DND-41 (cell line): ENCODE results near the gene DCHS1.

ENCODE experiments used
- CTCF ChIP-seq: IDR thresholded peaks from 2 replicates; pipeline ENCODE4 v1.5.1; 2012; ENCODE audit warnings: borderline replicate concordance, low read length, moderate library complexity, mild to moderate bottlenecking; ENCODE audit not compliant: poor library complexity, severe bottlenecking; ENCODE audit errors: extremely low read depth
- EZH2 ChIP-seq: IDR thresholded peaks from 3 replicates; pipeline ENCODE4 v1.6.1; 2012; ENCODE audit warnings: borderline replicate concordance, low read depth, mild to moderate bottlenecking, moderate library complexity, low read length, inconsistent platforms; ENCODE audit not compliant: severe bottlenecking

- TF ChIP-seq CTCF = no peak
- no peak for TF ChIP-seq EZH2
Measured at GRCh38 chr11:6608011-6608410, 47.6 kb downstream of the DCHS1 start.
